Activated CD4-positive, alpha-beta T cell treated with anti-CD3 and anti-CD28 coated beads for 48 hours (primary cell): Measurements from ENCODE around the gene CRB1.

Experiments
- DNase-seq: peaks from one replicate; pipeline ENCODE4 v3.0.0-alpha.2; 2020

CRB1 gene

DNA sequence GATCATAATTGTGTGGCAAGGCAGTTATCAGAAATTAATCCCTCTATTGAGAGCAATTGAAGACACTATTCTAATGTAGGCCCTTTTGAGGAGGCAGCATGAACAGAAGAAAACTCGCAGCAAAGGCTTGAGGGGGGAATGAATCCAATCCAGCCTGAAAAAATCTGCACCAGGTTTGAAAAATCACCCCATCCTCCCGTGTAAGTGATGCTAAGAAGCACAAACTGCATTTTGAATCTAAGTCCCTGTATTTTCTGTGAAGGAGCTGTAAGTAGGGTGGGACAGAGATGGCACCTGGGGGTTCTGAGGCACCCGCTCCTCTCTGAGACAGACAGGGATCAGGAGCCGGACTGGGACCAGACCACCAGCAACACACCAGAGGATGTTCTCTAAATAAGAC, at the start of gene CRB1:
CRB1 (plus strand) TSS at position 241 of the 400 bp plus-strand sequence. CDS start 161 bp downstream, outside the sequence.
- DNase-seq: no peak

DNA sequence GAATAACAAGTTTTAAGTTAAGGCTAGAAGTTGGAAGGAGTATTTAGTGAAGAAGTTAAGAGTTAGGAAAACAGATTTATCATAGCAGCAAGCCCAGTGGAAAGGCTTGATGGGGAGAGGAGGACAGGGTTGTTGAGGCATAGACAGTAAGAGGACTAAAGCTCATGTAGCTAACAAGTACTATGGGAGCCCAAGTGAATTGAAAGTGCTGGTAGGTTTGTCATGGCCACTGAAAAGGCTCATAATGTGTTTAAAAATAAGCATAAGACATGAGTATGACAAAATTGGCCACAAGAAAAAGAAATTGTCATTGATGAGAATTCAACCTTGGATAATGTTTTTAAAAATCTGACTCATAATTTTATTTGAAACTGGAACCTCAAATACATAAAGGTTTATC, 49.2 kb upstream of the CRB1 start:
- no peak for DNase-seq

DNA sequence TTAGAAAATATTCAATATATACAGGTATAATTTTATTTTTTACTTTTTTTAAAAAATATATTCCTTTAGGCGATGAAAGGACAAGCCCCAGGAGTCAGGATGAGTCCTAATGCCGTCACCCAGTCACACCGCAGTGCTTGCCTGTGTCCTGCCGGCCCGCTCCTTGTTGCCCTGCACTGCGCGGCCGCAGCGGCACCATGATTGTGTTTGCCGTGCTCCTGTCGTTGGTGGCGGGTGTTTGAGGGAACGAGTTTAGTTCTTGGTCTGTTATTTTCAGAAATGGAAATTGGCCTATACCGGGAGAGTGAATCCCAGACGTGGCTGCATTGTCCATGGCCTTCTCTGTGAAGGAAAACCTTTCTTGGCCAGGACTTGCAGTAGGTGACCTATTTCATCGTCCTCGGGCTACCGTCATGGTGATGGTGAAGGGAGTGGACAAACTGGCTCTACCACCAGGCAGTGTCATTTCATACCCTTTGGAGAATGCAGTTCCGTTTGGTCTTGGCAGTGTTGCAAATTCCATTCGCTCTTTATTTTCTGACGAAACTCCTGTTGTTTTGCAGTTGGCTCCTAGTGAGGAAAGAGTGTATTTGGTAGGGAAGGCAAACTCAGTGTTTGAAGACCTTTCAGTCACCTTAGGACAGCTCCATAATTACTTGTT, 45.9 kb upstream of the CRB1 start:
- no peak for DNase-seq

DNA sequence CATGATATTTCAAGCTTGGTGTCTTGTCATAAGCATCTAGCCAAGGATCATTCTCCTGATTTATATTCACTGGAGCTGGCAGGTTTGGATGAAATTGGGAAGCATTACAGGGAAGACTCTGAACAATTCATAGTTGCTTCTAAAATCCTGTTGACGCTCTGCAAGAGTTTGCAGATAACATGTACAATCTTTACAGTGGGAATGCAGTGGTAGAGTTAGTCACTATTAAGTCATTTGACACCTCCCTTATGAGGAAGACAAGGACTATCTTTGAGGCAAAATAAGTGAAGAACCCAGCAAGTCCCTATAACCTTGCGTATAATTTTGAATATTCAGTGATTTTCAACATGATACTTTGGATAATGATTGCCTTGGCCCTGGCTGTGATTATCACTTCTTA, 45.3 kb upstream of the CRB1 start:
- no peak for DNase-seq

DNA sequence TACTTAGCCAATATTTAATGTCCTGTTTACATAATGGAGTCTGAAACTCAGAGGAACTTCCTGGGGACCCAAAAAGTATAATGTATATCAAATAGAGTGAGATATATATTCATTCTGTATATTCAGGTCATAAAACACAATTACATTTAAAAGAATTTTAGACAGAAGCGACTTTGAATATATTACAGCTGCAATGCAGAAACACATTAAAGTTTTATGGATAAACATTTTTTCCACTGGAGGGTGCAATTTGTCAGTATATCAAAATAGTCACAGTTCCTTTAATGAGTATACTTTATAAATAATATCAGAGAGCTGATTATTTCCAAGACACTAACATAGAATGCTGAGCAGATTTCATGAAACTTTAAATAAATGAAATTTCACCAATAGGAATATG, 43.9 kb upstream of the CRB1 start:
- DNase-seq: no peak

DNA sequence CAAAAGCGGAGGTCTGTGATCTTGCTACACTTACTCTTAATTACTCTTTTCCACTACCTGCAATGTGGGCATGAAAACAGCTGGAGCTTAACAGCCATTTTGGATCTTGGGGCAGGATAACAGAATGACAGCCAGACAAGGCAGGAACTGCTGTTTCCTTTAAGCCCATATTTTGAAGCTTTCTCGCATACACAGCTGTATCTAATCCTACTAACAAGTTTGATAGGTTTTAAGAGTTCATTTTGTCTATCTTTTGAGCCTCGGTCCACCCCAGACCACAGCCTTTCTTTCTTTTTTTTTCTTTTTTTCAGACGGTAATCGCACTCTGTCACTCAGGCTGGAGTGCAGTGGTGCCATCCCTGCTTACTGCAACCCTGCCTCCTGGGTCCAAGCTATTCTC, 42.4 kb upstream of the CRB1 start:
- no peak for DNase-seq

DNA sequence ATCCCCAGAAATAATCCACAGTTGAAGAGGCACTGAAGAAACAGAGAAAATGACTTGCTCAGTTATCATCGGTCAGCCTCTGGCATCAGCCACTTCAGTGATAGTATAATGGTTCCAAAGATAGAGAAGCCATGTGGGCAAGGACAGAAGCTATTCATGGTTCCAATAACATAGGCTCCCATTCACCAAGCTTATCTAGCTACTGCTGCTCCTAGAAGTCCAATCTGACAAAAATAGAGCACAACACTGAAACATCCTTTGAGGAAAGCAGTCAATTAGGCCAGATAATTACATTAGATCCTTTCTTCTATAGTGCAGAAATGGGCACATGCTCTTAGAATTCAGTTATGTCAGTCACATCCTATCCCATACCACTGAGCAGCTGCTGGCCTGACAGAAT, 33.5 kb upstream of the CRB1 start:
- no peak for DNase-seq

DNA sequence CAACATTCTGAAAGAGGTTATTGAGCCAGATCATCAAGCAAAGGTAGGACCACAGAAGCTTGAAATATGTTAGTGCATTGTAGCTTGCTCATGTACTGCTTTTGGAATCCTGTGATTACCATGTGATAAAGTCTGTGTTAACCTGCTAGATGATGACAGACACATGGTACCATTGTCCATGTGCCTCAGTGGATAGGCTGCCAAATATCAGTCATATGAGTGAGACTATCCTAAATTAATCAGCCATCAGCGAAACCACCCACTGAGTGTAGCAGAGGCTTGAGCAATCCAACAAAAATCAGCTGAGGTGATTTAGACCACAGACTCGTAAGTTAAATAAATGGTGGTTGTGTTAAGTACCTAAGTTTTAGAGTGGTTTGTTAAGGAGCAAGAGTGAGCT, 32.7 kb upstream of the CRB1 start:
- DNase-seq: no peak

DNA sequence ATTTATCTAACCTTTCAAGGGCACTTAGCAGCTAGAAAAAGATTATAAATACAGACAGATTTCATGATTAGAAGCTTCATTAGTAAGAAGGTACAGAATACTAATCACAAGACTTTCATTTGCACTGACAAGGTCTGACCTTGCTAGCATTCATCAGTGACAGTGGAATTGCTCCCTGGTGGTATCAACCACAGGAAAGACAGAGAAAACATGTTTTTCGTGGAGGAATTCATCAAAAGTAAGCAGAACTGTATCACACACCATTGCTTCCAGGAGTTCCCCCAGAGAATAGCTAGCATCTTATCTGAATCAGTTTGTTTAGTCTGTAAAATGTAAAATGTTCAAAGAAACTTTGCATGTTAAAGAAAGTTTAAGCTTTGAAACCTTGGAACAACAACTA, 20.6 kb upstream of the CRB1 start:
- DNase-seq: no peak

DNA sequence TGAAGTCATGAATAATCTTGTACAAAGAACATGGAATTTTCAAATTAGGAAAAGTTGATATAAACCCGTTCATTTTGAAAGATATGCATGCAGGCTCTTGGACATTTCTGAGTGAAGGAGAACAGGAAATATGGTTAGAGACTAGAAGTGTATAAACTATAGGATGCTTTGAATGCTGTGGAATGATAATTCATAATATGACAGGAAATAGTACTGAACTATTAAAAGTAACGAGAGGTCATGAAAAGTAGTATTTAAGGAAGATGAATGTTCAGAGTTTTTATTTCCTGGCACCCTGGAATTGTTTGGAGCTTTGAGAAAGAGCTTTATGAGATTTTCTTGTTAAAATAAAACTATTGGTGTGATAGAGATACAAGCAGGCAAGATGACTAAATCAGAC, 18.7 kb upstream of the CRB1 start:
- no peak for DNase-seq

DNA sequence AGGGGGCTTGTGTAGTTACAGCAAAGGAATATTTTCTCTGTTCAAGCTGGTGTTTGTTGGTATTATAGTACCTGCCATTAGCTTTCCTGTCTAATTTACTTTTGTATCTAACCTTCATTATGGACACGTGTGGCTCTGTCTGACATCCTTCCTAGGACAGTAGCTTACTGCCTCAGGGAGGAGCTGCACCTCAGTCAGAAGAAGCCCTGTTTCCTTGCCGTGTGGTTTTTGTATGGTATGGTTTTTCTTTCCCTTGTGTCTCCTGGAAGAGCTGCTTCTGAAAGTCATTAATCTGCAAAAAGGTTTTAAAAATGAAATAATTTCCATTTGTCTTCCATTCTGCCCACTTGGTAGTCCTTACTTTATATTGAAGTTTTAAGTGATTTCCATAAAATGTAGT, 17.4 kb upstream of the CRB1 start:
- no peak for DNase-seq

DNA sequence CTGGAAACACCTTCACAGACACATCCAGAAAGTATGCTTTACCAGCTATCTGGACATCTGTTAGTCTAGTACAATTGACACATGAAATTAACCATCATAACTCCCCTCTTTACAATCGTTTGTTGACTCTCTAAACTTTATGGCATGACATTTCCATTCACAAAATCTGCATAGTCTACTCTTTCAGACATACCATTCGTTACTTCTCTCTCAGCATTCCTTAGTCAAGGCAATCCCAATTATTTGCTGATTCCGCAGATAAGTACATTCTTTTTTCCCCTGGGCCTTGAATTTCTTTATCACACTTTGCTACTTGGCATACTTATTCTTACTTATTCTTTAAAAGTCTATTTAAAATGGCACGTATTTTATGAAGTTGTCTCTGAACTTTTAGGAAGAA, 15.1 kb upstream of the CRB1 start:
- no peak for DNase-seq

DNA sequence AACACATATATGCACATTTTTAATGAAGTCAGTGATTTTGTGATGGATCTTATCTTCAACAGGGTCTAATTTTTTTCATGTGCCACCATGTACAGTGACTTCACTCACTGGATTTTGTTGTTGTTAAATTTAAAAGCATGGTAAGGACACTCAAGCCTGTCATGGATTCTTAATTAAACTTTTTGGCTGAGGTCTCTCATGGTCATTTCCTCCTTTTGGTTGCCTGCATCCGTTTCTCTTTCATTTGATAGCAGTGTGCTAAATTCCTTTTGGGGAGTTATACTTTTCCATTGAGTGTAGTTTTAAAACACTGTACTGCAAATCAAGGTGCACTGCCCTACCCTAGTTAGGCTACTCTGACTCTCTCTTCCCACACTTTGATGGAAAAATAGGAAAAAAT, 13.2 kb upstream of the CRB1 start:
- no peak for DNase-seq

DNA sequence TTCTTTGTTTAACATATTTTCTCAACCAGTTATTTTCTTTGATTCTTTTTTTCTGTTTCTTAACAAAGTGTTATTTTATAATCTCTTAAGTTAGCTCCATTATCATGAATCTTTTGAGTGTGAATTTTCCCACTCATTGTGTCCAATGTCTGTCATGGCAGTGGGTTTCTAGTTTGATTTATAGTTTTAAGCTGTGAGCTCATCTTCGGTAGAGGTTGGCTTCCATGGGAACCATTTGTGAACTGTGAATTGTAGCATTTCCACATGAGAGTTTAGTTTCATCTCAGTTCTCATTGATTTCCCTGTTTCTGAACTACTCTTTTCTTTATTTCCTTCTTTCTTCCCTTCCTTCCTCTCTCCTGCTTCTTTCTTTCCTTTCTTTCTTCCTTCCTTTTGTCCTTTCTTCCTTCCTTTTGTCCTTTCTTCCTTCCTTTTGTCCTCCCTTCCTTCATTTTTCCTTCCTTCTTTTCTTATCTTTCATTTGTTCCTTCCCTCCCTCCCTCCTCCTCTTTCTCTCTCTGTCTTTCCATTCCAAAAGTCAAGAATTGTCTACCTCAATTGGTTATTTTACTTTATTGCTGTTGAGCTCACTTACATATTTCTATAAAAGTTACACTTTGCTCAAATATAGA, 3.0 kb upstream of the CRB1 start:
- DNase-seq: no peak

DNA sequence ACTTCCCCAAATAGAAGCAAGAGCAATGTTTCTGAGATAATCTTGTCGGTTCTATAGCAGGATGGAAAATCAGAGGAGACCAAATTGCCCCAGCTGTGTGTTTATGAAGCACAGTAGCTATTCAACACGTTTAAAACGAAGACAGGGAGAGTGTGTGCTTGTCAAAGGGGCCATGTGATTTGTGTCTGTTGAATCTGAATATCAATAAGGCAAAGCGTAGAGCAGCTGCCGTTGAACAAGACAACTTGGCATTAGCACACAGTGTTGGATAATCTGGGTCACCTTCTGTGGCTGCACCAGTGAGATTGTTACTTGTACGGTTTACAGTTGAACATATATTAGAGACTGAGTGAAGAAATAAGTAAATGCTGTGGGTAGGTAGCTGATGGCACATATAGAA, 1.0 kb downstream of the CRB1 start:
- no peak for DNase-seq

DNA sequence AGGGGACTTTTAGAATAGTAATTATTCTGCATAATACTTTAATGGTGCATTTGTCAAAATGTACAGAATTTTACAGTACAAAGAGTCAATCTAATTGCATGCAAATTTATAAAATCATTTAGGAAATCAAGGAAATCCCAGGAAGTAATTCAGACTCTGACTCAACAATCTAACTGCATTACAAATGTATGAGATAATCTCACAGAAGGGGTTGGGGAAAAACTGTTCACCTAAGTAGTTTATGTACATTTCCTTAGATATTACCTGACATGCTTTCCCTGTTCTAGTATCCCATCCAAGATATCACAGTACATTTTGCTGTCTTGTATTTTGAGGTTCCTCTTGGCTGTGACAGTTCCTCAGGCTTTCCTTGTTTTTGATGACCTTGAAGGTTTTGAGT, 4.7 kb downstream of the CRB1 start:
- no peak for DNase-seq

DNA sequence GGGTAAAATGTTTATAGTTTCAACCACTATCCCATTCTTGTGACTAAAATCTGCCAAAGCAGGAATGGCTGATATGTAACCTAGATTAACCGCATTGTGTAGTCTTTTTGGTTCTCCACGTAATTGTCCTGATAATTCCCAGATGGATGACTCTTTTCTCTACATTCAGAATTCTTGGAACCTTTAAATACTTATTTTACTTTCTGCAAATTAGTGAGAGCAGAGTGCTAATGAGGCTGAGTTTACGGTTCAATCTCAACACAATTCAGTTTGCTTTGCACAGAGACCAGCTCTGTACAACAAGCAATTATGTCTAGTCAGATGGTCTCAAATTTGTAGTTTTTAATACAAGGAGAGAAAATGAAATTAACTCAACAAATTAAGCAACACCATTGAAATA, 9.1 kb downstream of the CRB1 start:
- no peak for DNase-seq

DNA sequence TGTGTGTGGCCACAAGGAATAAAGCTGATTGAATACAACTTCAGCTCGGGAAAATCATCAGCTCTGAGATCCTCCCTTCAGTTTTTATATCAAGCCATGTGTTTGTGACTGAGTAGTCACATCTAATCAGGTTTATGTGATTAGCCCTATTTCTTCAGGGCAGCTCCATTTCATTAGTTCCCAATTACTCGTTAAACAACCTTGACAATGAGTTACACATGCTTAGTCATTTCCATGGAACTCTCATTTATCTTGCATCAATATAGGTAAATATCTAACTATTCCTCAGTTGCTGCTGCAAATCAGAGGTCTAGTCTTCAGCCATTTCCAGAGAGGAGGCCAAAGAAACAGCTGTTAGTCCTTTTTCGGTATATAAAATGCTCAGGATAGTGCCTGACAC, 16.3 kb downstream of the CRB1 start:
- DNase-seq: no peak

DNA sequence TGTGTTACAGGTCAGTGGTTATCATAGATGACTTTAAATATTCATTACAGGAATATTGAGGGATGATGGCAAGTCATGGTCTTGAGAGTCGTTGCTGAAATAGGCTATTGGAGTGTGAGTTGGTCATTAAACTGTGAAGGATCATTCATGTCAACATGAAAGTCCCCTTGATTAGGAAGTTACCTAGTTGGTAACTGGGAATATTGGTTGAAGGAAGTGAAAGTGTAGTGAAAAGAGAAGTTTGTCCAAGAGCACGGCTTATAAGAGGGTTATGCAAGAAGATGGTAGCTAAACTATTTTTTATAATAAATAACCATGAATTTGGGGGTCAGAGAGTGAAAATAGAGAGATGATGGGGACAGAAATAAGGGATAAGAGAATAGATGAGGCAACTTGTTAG, 16.9 kb downstream of the CRB1 start:
- DNase-seq: no peak

DNA sequence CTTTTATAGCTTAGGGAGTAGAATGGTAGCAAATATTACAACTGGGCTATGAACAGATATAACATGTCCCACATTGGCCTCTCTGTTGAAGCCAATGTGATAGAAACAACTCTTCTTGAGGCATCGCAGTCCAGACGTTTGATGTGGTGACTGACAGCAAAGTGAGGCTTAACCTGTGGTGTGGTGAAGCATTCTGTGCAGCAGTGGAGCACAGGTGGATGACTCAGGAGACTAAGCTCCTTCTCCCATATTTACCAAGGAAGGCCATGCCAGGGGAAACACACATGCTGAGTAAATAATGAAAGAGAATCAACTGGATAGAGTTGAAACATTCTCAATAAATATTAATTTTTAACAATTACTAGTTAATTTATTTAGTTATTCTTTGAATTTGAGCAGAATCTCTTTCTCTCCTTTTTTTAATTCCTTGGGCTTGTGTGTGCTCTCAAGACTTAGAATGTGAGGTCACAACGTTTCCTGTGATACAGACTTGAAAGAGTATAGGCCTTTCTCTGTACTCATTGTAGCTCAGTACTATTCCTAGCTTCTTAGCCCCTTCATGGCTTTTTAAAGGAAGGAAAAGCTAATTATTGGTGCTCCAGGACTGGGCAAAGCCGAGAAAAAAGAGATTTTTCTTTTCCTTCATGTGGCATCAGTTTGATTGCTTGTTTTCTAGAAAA, 17.6 kb downstream of the CRB1 start:
- DNase-seq: peak; percentile 5

DNA sequence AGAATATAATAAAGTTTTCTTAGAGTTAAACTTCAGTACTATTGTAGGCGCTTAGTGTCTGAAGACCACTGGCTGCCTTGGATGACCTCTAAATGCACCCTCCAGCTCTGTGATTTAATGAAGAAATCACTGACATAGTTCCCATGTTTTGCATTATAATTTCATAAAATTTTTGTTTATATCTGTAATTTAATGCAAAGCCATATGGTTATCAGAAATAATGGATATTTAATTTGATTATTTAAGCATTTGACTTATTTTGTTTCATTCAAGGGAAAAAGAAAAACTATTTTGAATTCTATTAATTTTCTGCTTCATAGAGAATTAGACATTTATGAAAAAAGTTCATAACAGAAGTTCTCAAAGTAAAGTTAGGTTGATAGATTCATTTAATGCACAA, 18.6 kb downstream of the CRB1 start:
- DNase-seq: no peak

DNA sequence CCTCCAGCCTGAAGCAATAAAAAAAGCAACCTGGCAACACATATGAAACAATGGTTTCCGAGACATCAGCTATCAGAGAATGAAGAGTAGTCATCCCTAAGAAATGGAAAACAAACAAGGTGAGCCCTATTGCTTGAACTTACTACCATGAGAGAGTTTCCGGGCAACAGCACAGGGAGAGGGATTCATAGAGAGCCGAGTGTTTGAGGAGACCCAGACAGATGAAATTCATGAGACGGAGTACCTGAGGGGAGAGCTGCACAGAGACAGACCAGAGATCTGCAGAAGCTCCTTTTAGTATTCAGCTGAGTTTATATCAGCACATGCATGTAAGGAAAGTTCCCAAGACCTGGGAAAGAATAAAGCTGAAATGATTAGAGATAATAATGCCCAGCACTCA, 19.8 kb downstream of the CRB1 start:
- DNase-seq: no peak

DNA sequence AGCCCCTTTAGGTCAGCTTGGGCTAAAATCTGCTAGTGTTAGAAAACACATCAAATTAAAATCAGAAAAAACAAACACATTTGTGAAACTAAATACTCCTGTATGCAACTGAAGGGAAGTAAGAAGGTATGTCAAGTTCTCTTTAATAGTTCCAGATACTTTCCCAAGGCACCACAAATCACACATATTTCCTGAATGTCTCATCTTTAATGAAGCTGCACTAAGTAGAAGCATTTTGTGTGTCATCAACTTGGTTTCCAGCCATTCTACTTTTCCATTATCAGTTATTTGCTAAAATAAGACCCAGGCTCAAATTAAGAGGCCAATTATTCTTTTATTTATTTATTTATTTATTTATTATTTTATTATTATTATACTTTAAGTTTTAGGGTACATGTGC, 34.7 kb downstream of the CRB1 start:
- DNase-seq: no peak

DNA sequence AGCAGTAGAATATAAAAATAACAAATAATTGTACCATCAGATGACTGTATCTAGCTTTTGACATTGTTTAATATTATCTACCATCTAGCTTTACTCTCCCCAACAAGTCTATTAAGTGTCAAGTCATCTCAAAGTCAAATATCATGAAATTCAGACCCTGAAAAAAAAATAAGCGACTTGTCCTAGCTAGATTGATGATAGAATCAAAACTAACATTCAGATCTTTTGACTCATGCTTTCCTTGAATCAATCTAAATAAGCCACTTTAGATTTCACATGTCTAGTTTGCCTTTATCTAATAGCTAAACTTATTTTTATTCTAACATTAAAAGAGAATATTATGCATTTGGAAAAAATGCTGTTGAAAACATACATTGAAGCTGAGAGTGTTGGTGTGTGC, 35.4 kb downstream of the CRB1 start:
- DNase-seq: no peak
